Type B pancreatic cell (in vitro differentiated cells): Measurements from ENCODE around the gene RTN4IP1. TPM values are rescaled to one million over a fixed set of nuclear protein-coding genes. Genes with fewer than 3 reads are reported as not detected.

Experiments used
- DNase-seq: peaks from one replicate; pipeline ENCODE4 v3.0.0; 2021; ENCODE audit warnings: mixed read lengths; ENCODE audit not compliant: unreplicated experiment; ENCODE audit errors: extremely low spot score
- H3K27ac Mint-ChIP-seq: 2 replicates; pipeline ENCODE4 v1.8.0; 2021; ENCODE audit warnings: mild to moderate bottlenecking, mixed read lengths
- H3K27me3 Mint-ChIP-seq: 2 replicates; pipeline ENCODE4 v1.8.0; 2021; ENCODE audit warnings: mixed read lengths
- H3K36me3 Mint-ChIP-seq: 2 replicates; pipeline ENCODE4 v1.8.0; 2021; ENCODE audit warnings: mixed read lengths
- H3K4me1 Mint-ChIP-seq: one replicate; pipeline ENCODE4 v1.8.0; 2021; ENCODE audit warnings: mixed read lengths; ENCODE audit not compliant: unreplicated experiment
- H3K4me3 Mint-ChIP-seq: 2 replicates; pipeline ENCODE4 v1.8.0; 2021; ENCODE audit warnings: mild to moderate bottlenecking, mixed read lengths
- H3K9me3 Mint-ChIP-seq: 2 replicates; pipeline ENCODE4 v1.8.0; 2021; ENCODE audit warnings: mixed read lengths
- total RNA-seq: library from RNA; stranded (reverse); gene quantifications from 2 replicates; pipeline ENCODE4 v1.2.1, GENCODE V29; 2021; ENCODE audit warnings: low replicate concordance
- TF ChIP-seq, protein P1 (sequence below): fragments of 200-600 bp; sonication (generic); conservative IDR thresholded peaks from 2 replicates; pipeline ENCODE4 v1.5.0; 2021; ENCODE audit warnings: antibody characterized with exemption, mild to moderate bottlenecking

Gene RTN4IP1
- total RNA-seq, 1 donor from 2014 or later, result 8.6 TPM

GRCh38 chr6:106613590-106613989 lies 15.7 kb downstream of the RTN4IP1 start:
- Mint-ChIP-seq H3K4me3 (no peak overlapping the region), H3K4me1 (no peaks in the 10 kb centered on the region), H3K27ac (no peak overlapping the region)

DNA sequence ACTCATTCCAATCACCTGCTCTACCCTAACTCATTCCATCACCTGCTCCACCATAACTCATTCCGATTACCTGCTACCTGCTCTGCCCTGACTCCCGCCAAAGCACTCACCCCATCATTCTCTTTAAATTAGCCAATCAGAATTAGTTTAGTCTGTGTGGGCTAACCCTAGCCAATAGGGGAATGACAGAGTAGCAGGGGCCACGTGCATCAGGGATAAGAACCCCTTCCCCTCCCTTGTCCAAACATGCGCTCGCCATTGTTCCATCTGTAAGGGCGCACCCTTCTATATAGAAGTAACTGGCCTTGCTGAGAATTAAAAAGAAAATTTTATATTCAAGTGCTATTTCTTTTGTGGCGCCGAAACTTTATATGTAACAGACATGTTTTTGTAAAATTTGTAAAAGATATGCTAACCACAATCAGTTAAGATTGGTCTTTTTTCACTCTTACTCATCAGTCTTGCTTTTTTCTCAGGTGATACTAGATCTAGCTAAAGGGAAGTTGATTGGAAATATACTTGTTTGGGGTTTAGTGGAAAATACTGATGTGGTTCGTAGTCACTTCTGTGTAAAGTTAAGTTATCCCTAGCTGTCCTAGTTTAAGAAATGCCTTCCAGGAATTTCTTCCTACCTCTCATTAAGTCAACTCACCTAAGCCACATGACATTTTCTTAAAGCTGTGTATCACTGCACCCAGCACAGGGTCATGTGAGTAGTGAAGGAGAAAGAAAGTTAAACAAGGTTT lies 16.5 kb downstream of the RTN4IP1 start:
- H3K36me3 Mint-ChIP-seq, result peaks cover 24% of the 10 kb centered on the region
- H3K27me3 Mint-ChIP-seq, result no peaks in the 10 kb centered on the region
- H3K4me3 Mint-ChIP-seq, result no peak overlapping the region
- H3K4me1 Mint-ChIP-seq, result peaks cover 4% of the 10 kb centered on the region
- no peaks in the 10 kb centered on the region for H3K9me3 Mint-ChIP-seq
- no peak overlapping the region for H3K27ac Mint-ChIP-seq
- DNase-seq, result no peak
- TF ChIP-seq, protein P1, sequence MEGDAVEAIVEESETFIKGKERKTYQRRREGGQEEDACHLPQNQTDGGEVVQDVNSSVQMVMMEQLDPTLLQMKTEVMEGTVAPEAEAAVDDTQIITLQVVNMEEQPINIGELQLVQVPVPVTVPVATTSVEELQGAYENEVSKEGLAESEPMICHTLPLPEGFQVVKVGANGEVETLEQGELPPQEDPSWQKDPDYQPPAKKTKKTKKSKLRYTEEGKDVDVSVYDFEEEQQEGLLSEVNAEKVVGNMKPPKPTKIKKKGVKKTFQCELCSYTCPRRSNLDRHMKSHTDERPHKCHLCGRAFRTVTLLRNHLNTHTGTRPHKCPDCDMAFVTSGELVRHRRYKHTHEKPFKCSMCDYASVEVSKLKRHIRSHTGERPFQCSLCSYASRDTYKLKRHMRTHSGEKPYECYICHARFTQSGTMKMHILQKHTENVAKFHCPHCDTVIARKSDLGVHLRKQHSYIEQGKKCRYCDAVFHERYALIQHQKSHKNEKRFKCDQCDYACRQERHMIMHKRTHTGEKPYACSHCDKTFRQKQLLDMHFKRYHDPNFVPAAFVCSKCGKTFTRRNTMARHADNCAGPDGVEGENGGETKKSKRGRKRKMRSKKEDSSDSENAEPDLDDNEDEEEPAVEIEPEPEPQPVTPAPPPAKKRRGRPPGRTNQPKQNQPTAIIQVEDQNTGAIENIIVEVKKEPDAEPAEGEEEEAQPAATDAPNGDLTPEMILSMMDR, result no peak

More at GRCh38 chr6:106613590-106613989, 15.7 kb downstream of the RTN4IP1 start:
- TF ChIP-seq, protein P1, result no peak
- Mint-ChIP-seq H3K36me3 (peaks cover 25% of the 10 kb centered on the region), H3K27me3 (no peaks in the 10 kb centered on the region), H3K9me3 (no peaks in the 10 kb centered on the region)
- DNase-seq, result no peak

DNA sequence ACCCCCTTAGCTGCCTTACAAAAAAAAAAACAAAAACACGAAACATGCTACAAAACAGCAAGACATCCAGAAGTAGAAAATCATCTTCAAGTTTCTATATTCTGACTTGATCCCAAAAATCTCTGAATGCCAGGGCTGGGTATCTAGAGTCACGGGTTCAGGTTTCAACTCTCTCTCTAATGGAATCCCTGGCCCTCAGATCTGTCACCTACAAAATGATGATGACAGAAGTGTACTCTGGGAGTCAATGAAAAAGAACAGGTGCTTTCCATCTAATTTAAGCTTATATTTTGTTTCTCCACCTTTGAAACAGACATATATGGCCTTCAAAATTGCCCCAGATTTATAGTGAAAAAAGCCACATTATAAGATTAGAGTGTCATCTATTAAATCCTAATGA lies 18.3 kb downstream of the RTN4IP1 start:
- H3K9me3 Mint-ChIP-seq, result no peaks in the 10 kb centered on the region
- no peak overlapping the region for H3K4me3 Mint-ChIP-seq
- peaks cover 4% of the 10 kb centered on the region for H3K4me1 Mint-ChIP-seq
- no peak for DNase-seq
- TF ChIP-seq, protein P1, result no peak
- no peak overlapping the region for H3K27ac Mint-ChIP-seq
- no peaks in the 10 kb centered on the region for H3K27me3 Mint-ChIP-seq
- peaks cover 24% of the 10 kb centered on the region for H3K36me3 Mint-ChIP-seq

DNA sequence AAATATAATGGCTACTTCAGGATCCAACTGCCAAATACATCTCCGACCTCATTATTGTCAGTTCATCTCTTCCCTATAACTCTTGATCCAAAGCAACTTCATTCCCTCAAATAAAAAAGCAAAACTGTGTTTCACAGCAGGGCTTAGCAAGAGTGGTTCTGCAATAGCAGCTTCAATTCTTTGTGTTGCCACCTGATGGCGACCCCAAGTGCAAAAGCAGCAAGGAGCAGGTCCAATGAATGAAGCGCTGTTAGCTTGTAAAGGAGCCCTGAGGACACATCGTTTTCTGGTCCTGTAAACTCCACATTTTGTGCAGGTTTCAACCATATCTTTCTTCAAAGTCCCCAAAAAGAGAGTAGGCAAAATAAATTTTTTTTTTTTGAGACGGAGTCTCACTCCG lies 19.6 kb downstream of the RTN4IP1 start:
- TF ChIP-seq, protein P1, result peak; percentile 57
- Mint-ChIP-seq H3K27ac (no peak overlapping the region), H3K4me1 (peaks cover 4% of the 10 kb centered on the region), H3K36me3 (peaks cover 24% of the 10 kb centered on the region), H3K9me3 (no peaks in the 10 kb centered on the region), H3K4me3 (no peak overlapping the region), H3K27me3 (no peaks in the 10 kb centered on the region)
- DNase-seq, result no peak

- no peak for DNase-seq
- H3K27ac Mint-ChIP-seq, result no peak overlapping the region
- no peaks in the 10 kb centered on the region for H3K9me3 Mint-ChIP-seq
- TF ChIP-seq, protein P1, result peak; percentile 74
- H3K36me3 Mint-ChIP-seq, result peaks cover 14% of the 10 kb centered on the region
- peaks cover 4% of the 10 kb centered on the region for H3K4me1 Mint-ChIP-seq
- H3K27me3 Mint-ChIP-seq, result no peaks in the 10 kb centered on the region
- H3K4me3 Mint-ChIP-seq, result no peak overlapping the region
These were observed 21.1 kb downstream of the RTN4IP1 start for GRCh38 chr6:106608080-106608668.
